Neural cell (in vitro differentiated cells): Measurements from ENCODE around the gene GPR18. TPM values are rescaled to one million over a fixed set of nuclear protein-coding genes. Genes with fewer than 3 reads are reported as not detected.

ENCODE experiments used
- H2AFZ ChIP-seq: fragments of 200-600, 300-800 bp; sonication (generic), shearing (Covaris generic); 2 replicates; pipeline ENCODE4 v1.6.0; 2014; ENCODE audit warnings: low read depth, mild to moderate bottlenecking, antibody characterized with exemption, low read length, moderate library complexity
- H3F3A ChIP-seq: fragments of 200-600 bp; shearing (Covaris generic); 2 replicates; pipeline ENCODE4 v1.6.1; 2016; ENCODE audit warnings: mild to moderate bottlenecking, moderate library complexity, mixed read lengths, antibody characterized with exemption, low read length; ENCODE audit not compliant: insufficient read depth, poor library complexity, severe bottlenecking
- H3K27ac ChIP-seq: fragments of 200-600, 300-800 bp; sonication (generic), shearing (Covaris generic); 2 replicates; pipeline ENCODE4 v1.5.1; 2014; ENCODE audit warnings: mild to moderate bottlenecking, low read length, moderate library complexity
- H3K27me3 ChIP-seq: fragments of 300-800, 200-600 bp; sonication (generic), shearing (Covaris generic); 2 replicates; pipeline ENCODE4 v1.6.0; 2014; ENCODE audit warnings: mild to moderate bottlenecking, low read depth, low read length, moderate library complexity; ENCODE audit not compliant: insufficient read depth
- H3K36me3 ChIP-seq: fragments of 300-800, 200-600 bp; sonication (generic), shearing (Covaris generic); 2 replicates; pipeline ENCODE4 v1.5.1; 2014; ENCODE audit warnings: mild to moderate bottlenecking, antibody characterized with exemption, low read length, moderate library complexity; ENCODE audit not compliant: insufficient read depth
- H3K4me2 ChIP-seq: fragments of 300-800, 200-600 bp; sonication (generic), shearing (Covaris generic); 2 replicates; pipeline ENCODE4 v1.6.0; 2014; ENCODE audit warnings: mild to moderate bottlenecking, low read length
- H3K4me3 ChIP-seq: fragments of 300-800, 200-600 bp; sonication (generic), shearing (Covaris generic); 2 replicates; pipeline ENCODE4 v1.5.1; 2014; ENCODE audit warnings: mild to moderate bottlenecking, low read length, moderate library complexity
- H3K79me2 ChIP-seq: fragments of 200-600 bp; shearing (Covaris generic); replicated peaks from 2 replicates; pipeline ENCODE4 v1.6.0; 2014; ENCODE audit warnings: mild to moderate bottlenecking, low read length, moderate library complexity; ENCODE audit not compliant: insufficient read depth
- H3K9ac ChIP-seq: fragments of 300-800, 200-600 bp; sonication (generic), shearing (Covaris generic); 2 replicates; pipeline ENCODE4 v1.6.1; 2016; ENCODE audit warnings: mild to moderate bottlenecking, low read length, mixed read lengths
- H3K9me2 ChIP-seq: fragments of 200-600 bp; shearing (Covaris generic); 2 replicates; pipeline ENCODE4 v1.6.1; 2016; ENCODE audit warnings: mild to moderate bottlenecking, low read length, mixed read lengths; ENCODE audit not compliant: insufficient read depth
- H3K9me3 ChIP-seq: fragments of 200-600, 300-800 bp; sonication (generic), shearing (Covaris generic); 2 replicates; pipeline ENCODE4 v1.6.1; 2016; ENCODE audit warnings: mild to moderate bottlenecking, mixed run types, low read length, moderate library complexity, mixed read lengths
- H4K20me1 ChIP-seq: fragments of 200-600 bp; shearing (Covaris generic); 2 replicates; pipeline ENCODE4 v1.6.1; 2016; ENCODE audit warnings: mild to moderate bottlenecking, mixed run types; ENCODE audit not compliant: insufficient read depth
- EP300 ChIP-seq: fragments of 450-650 bp; conservative IDR thresholded peaks from 2 replicates; pipeline ENCODE4 v1.6.1; 2014; ENCODE audit warnings: antibody characterized with exemption, mild to moderate bottlenecking, moderate library complexity; ENCODE audit not compliant: poor library complexity, severe bottlenecking
- EZH2 ChIP-seq: fragments of 200-600, 300-800 bp; shearing (Covaris generic), sonication (generic); IDR thresholded peaks from 2 replicates; pipeline ENCODE4 v1.6.1; 2014; ENCODE audit warnings: antibody characterized with exemption, low read length, borderline replicate concordance, mild to moderate bottlenecking; ENCODE audit not compliant: insufficient read depth, poor library complexity, severe bottlenecking
- MXI1 ChIP-seq: fragments of 450-650 bp; conservative IDR thresholded peaks from 2 replicates; pipeline ENCODE4 v1.6.1; 2014; ENCODE audit warnings: antibody characterized with exemption, mild to moderate bottlenecking; ENCODE audit not compliant: poor library complexity, severe bottlenecking
- POLR2AphosphoS5 ChIP-seq: IDR thresholded peaks from 2 replicates; pipeline ENCODE4 v1.6.1; 2012
- RAD21 ChIP-seq: fragments of 450-650 bp; conservative IDR thresholded peaks from 2 replicates; pipeline ENCODE4 v1.6.1; 2014; ENCODE audit warnings: antibody characterized with exemption, mild to moderate bottlenecking, moderate library complexity
- SMC3 ChIP-seq: fragments of 450-650 bp; conservative IDR thresholded peaks from 2 replicates; pipeline ENCODE4 v1.6.1; 2014; ENCODE audit warnings: antibody characterized with exemption, mild to moderate bottlenecking, moderate library complexity; ENCODE audit not compliant: poor library complexity
- TAF1 ChIP-seq: IDR thresholded peaks from 2 replicates; pipeline ENCODE4 v1.6.1; 2012; ENCODE audit warnings: low read depth
- polyA plus RNA-seq: library from polyadenylated mRNA; depleted of rRNA; stranded (reverse); fragments of >200 nt; gene quantifications from 2 replicates; pipeline ENCODE4 v1.2.3, GENCODE V29; 2014
- TF ChIP-seq, protein P1 (sequence below): fragments of 450-650 bp; IDR thresholded peaks from 2 replicates; pipeline ENCODE4 v1.5.1; 2014; ENCODE audit warnings: antibody characterized with exemption, mild to moderate bottlenecking, moderate library complexity; ENCODE audit not compliant: poor library complexity, severe bottlenecking
- TF ChIP-seq, protein P2 (sequence below): IDR thresholded peaks from 2 replicates; pipeline ENCODE4 v1.6.1; 2012; ENCODE audit warnings: borderline replicate concordance

GPR18 gene
- polyA plus RNA-seq, 1 donor from 2014 or later: not detected

DNA sequence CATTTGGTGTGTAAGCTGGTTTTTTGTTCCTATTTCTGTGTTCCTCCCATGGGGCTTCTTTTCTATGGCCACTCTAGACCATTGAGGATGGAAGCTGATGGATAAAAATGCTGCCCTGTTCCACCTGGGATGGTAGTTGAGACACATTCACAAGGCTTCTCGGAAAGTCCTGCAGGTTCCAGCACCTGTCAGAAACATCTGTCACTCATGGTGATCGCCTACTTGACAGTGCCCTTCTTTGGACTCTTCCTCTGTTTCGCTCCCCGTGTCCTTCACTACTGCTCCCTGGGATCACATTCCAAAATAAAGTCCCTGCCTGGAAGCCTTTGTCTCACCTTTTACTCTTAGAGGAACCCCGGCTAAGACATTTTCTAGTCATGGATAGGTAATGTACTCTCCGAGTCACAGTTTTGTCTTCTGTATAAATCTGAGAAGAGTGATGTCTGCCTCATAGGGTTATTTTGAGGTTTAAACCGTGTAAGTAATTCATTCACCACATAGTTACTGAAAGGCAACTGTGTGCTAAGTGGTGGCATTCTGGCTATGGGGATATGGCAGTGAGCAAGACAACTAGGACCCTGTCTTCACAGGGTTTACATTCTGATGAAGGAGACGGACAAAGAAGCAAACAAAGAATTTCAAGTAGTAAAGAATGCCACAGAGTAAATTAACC is 36.5 kb downstream of the GPR18 start:
- Histone ChIP-seq H3K9me2 (no peaks in the 10 kb centered on the region), H3K9me3 (peaks cover 2% of the 10 kb centered on the region), H3K9ac (no peak overlapping the region), H3K4me2 (no peak overlapping the region), H3K36me3 (no peaks in the 10 kb centered on the region), H3K27me3 (no peaks in the 10 kb centered on the region), H3K4me3 (no peak overlapping the region), H3K79me2 (peaks cover 46% of the 10 kb centered on the region), H3F3A (no peaks in the 10 kb centered on the region), H4K20me1 (no peaks in the 10 kb centered on the region), H2AFZ (no peak overlapping the region), H3K27ac (no peak overlapping the region)
- no peak for TF ChIP-seq TAF1
- no peak for TF ChIP-seq EZH2
- TF ChIP-seq, protein P1, sequence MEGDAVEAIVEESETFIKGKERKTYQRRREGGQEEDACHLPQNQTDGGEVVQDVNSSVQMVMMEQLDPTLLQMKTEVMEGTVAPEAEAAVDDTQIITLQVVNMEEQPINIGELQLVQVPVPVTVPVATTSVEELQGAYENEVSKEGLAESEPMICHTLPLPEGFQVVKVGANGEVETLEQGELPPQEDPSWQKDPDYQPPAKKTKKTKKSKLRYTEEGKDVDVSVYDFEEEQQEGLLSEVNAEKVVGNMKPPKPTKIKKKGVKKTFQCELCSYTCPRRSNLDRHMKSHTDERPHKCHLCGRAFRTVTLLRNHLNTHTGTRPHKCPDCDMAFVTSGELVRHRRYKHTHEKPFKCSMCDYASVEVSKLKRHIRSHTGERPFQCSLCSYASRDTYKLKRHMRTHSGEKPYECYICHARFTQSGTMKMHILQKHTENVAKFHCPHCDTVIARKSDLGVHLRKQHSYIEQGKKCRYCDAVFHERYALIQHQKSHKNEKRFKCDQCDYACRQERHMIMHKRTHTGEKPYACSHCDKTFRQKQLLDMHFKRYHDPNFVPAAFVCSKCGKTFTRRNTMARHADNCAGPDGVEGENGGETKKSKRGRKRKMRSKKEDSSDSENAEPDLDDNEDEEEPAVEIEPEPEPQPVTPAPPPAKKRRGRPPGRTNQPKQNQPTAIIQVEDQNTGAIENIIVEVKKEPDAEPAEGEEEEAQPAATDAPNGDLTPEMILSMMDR: no peak
- no peak for TF ChIP-seq RAD21
- no peak for TF ChIP-seq SMC3
- no peak for TF ChIP-seq EP300
- TF ChIP-seq, protein P2, sequence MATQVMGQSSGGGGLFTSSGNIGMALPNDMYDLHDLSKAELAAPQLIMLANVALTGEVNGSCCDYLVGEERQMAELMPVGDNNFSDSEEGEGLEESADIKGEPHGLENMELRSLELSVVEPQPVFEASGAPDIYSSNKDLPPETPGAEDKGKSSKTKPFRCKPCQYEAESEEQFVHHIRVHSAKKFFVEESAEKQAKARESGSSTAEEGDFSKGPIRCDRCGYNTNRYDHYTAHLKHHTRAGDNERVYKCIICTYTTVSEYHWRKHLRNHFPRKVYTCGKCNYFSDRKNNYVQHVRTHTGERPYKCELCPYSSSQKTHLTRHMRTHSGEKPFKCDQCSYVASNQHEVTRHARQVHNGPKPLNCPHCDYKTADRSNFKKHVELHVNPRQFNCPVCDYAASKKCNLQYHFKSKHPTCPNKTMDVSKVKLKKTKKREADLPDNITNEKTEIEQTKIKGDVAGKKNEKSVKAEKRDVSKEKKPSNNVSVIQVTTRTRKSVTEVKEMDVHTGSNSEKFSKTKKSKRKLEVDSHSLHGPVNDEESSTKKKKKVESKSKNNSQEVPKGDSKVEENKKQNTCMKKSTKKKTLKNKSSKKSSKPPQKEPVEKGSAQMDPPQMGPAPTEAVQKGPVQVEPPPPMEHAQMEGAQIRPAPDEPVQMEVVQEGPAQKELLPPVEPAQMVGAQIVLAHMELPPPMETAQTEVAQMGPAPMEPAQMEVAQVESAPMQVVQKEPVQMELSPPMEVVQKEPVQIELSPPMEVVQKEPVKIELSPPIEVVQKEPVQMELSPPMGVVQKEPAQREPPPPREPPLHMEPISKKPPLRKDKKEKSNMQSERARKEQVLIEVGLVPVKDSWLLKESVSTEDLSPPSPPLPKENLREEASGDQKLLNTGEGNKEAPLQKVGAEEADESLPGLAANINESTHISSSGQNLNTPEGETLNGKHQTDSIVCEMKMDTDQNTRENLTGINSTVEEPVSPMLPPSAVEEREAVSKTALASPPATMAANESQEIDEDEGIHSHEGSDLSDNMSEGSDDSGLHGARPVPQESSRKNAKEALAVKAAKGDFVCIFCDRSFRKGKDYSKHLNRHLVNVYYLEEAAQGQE: no peak
- no peak for TF ChIP-seq POLR2AphosphoS5
- no peak for TF ChIP-seq MXI1

DNA sequence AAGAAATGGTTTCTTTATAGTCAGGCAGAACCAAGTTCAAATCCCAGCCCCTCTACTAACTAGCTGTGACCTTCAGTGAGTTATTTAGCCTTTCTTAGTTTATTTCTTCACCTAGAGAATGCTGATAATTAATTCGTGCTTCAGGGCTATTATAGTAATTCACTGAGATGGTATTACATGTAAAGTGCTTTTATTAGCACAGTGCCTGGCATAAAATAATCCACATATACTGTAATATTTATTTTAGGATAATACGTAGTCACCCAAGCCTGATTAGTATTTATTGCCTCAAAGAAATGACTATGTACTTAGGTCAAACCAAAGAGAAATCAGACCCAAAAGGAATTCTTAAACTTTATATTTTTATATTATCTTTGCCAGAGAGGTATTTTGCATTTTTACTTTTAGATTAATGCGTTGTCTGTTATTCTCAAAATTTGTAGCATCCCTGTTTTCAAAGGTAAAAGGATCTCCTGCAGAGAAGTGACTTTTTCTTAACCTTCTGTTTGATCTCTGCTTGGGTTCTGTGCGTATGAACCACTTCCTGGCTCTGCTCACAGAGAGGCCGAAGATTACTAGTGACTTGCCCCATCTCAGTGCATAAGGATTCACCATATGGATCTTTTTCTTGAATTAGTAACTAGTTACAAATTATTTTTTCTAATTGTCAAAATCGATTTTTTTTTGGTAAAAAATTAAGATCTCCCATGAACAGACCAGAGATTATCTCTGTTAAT is 37.8 kb downstream of the GPR18 start:
- Histone ChIP-seq H3K27me3 (no peaks in the 10 kb centered on the region), H3K79me2 (peaks cover 40% of the 10 kb centered on the region), H3K27ac (no peak overlapping the region), H3K9me3 (peaks cover 2% of the 10 kb centered on the region), H3K36me3 (no peaks in the 10 kb centered on the region), H2AFZ (no peak overlapping the region), H3K9me2 (no peaks in the 10 kb centered on the region), H4K20me1 (no peaks in the 10 kb centered on the region), H3K4me2 (no peak overlapping the region), H3F3A (no peaks in the 10 kb centered on the region), H3K4me3 (no peak overlapping the region), H3K9ac (no peak overlapping the region)
- TF ChIP-seq RAD21 (no peak), TAF1 (no peak), MXI1 (no peak), EZH2 (no peak), EP300 (no peak), POLR2AphosphoS5 (no peak), SMC3 (no peak)
- TF ChIP-seq, protein P1: no peak
- TF ChIP-seq, protein P2: no peak
